Tibial artery (tissue), 4 donors: Measurements from ENCODE around the gene FLRT2.

Experiments used
- DNase-seq, 2 donors: peaks; one replicate each; pipeline ENCODE4 v3.0.0-alpha.2; 2019
- H3K27ac ChIP-seq, 2 donors: fragments of 200-600 bp; sonication (generic) in 1 of 2; 1 replicate in 1 of 2; 2 replicates in 1 of 2; pipeline ENCODE4 v1.5.1; 2018 to 2019; ENCODE audit warnings: mild to moderate bottlenecking in 1 of 2
- H3K27me3 ChIP-seq, 2 donors: fragments of 200-600 bp; sonication (generic) in 1 of 2; one replicate each; pipeline versions ENCODE4 v1.5.1 to v1.6.0; 2016 to 2019
- H3K36me3 ChIP-seq, 3 donors: fragments of 200-600 bp; sonication (generic) in 2 of 3; one replicate each; pipeline ENCODE4 v1.5.1; 2016 to 2019; ENCODE audit warnings: mild to moderate bottlenecking in 2 of 3
- H3K4me1 ChIP-seq, 4 donors: fragments of 200-600 bp; sonication (generic) in 2 of 4; 1 replicate in 3 of 4; 2 replicates in 1 of 4; pipeline ENCODE4 v1.5.1; 2016 to 2019
- H3K4me3 ChIP-seq, 2 donors: fragments of 200-600 bp; sonication (generic) in 1 of 2; 1 replicate in 1 of 2; 2 replicates in 1 of 2; pipeline ENCODE4 v1.5.1; 2018 to 2019; ENCODE audit warnings: mild to moderate bottlenecking in 2 of 2
- H3K9me3 ChIP-seq, 3 donors: fragments of 200-600 bp; sonication (generic) in 1 of 3; one replicate each; pipeline ENCODE4 v1.5.1; 2016 to 2019
- CTCF ChIP-seq, 2 experiments: fragments of 200-600 bp in 1 of 2; fragments of 450-650 bp in 1 of 2; IDR thresholded peaks; one replicate each; pipeline ENCODE4 v1.5.1; 2017 to 2019; ENCODE audit warnings: antibody characterized with exemption in 2 of 2, mild to moderate bottlenecking in 1 of 2, moderate library complexity in 1 of 2
- intact Hi-C: fragments of 100-400 bp; cut with DNase I; formaldehyde crosslinking; loops from one replicate; pipeline ENCODE4 v1.15.0; 2023; ENCODE audit warnings: low total_unique reads

The FLRT2 gene

GRCh38 chr14:85527006-85527405, 2.9 kb upstream of the FLRT2 start:
- Histone ChIP-seq H3K27me3 (peaks cover 0 to 23% of the 10 kb centered on the region in 2 donors), H3K4me3 (no peak overlapping the region), H3K27ac (no peak overlapping the region), H3K4me1 (peaks cover 0 to 42% (median 26%) of the 10 kb centered on the region in 4 donors), H3K9me3 (no peaks in the 10 kb centered on the region), H3K36me3 (no peaks in the 10 kb centered on the region)
- intact Hi-C loops: no loop called here
- DNase-seq: no peak
- no peak for TF ChIP-seq CTCF (IDR thresholded peaks at IDR 0.05)

- peaks cover 0 to 25% of the 10 kb centered on the region in 2 donors for H3K27me3 ChIP-seq
- H3K9me3 ChIP-seq: no peaks in the 10 kb centered on the region
- peak overlapping the region in 1 of 2 donors; percentile 56 for H3K27ac ChIP-seq
- H3K4me3 ChIP-seq: peak overlapping the region in 1 of 2 donors; percentile 71
- intact Hi-C loops: no loop called here
- peaks cover 0 to 47% (median 31%) of the 10 kb centered on the region in 4 donors for H3K4me1 ChIP-seq
- H3K36me3 ChIP-seq: no peaks in the 10 kb centered on the region
- TF ChIP-seq CTCF (IDR thresholded peaks at IDR 0.05): no peak
- DNase-seq: no peak
These were observed 2.4 kb upstream of the FLRT2 start for GRCh38 chr14:85527445-85528035.

GRCh38 chr14:85528080-85528896, 1.7 kb upstream of the FLRT2 start:
- Histone ChIP-seq H3K27ac (peak overlapping the region; percentile 56 to 62), H3K36me3 (no peaks in the 10 kb centered on the region), H3K4me3 (peak overlapping the region; percentile 56 to 71), H3K4me1 (peaks cover 0 to 55% (median 38%) of the 10 kb centered on the region in 4 donors), H3K27me3 (peaks cover 0 to 32% of the 10 kb centered on the region in 2 donors), H3K9me3 (no peaks in the 10 kb centered on the region)
- DNase-seq: peak in 1 of 2 donors; percentile 39
- peak in 1 of 2 experiments; percentile 39 for TF ChIP-seq CTCF (IDR thresholded peaks at IDR 0.05)
- intact Hi-C loops: no loop called here

- Histone ChIP-seq H3K4me1 (peaks cover 0 to 62% (median 43%) of the 10 kb centered on the region in 4 donors), H3K27ac (peak overlapping the region; percentile 56 to 62), H3K9me3 (no peaks in the 10 kb centered on the region), H3K4me3 (peak overlapping the region; percentile 56 to 71), H3K27me3 (peaks cover 0 to 40% of the 10 kb centered on the region in 2 donors), H3K36me3 (no peaks in the 10 kb centered on the region)
- no peak for TF ChIP-seq CTCF (IDR thresholded peaks at IDR 0.05)
- DNase-seq: no peak
- intact Hi-C loops: no loop called here
These were observed 880 bp upstream of the FLRT2 start for GRCh38 chr14:85528897-85529631.

- Histone ChIP-seq H3K4me3 (peak overlapping the region; percentile 56 to 71), H3K27me3 (peaks cover 0 to 41% of the 10 kb centered on the region in 2 donors), H3K27ac (peak overlapping the region; percentile 50 to 56), H3K4me1 (peaks cover 0 to 63% (median 45%) of the 10 kb centered on the region in 4 donors), H3K36me3 (no peaks in the 10 kb centered on the region), H3K9me3 (no peaks in the 10 kb centered on the region)
- TF ChIP-seq CTCF (IDR thresholded peaks at IDR 0.05): no peak
- no peak for DNase-seq
- intact Hi-C loops: no loop called here
These were observed 682 bp downstream of the FLRT2 start for GRCh38 chr14:85530626-85531025.
